H1 (cell line): ENCODE measurements around the gene PTPN13.

Experiments used
- POLR2A ChIP-seq, 2 experiments: IDR thresholded peaks; 1 replicate in 1 of 2; 2 replicates in 1 of 2; pipeline ENCODE4 v1.6.1; 2011; ENCODE audit warnings: low read depth in 2 of 2, low read length in 2 of 2, mild to moderate bottlenecking in 2 of 2; ENCODE audit errors: control extremely low read depth in 1 of 2
- POLR2AphosphoS5 ChIP-seq: IDR thresholded peaks from 2 replicates; pipeline ENCODE4 v1.6.1; 2011; ENCODE audit warnings: low read depth, low read length
- SP1 ChIP-seq: IDR thresholded peaks from 2 replicates; pipeline ENCODE4 v1.6.1; 2011; ENCODE audit warnings: low read depth, low read length
- SUZ12 ChIP-seq: fragments of 200-600 bp; sonication (generic); IDR thresholded peaks from 2 replicates; pipeline ENCODE4 v1.6.1; 2012; ENCODE audit warnings: mild to moderate bottlenecking, inconsistent platforms, low read length, moderate library complexity, mixed read lengths

DNA sequence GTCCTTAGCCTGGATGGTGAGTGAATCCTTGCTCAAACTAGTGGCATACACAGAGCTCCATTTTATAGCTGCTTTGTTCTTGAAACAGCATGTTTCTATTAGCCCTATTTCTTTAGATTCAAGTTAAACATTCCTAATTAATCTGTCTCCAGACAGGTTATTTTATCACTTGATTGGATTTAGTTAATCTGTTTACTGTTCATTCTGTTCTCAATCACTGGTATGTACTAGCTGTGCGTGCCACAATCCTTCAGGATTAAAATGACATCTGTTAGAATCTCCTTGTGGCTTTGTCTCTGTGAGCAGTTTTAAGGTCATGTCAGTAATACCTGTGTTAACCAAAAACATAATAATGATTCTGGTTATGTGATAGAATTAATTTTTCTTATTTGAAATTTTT lies 36.5 kb downstream of the PTPN13 start:
- TF ChIP-seq POLR2A (IDR thresholded peaks at IDR 0.05; ENCODE audit: control extremely low read depth in 1 of 2, low read depth in 2 of 2, low read length in 2 of 2) (no peak), SP1 (no peak), SUZ12 (no peak), POLR2AphosphoS5 (no peak)
